Lower lobe of right lung (tissue), 2 donors: ENCODE measurements around the gene F2RL3. TPM values are rescaled to one million over a fixed set of nuclear protein-coding genes. Genes with fewer than 3 reads are reported as not detected.

Source experiments
- ATAC-seq, 2 donors: fragments of 200-7000 bp; cut with Tn5 transposase; one replicate each; pipeline ENCODE4 v1.9.1; 2020 to 2022; ENCODE audit warnings: mild to moderate bottlenecking in 2 of 2, moderate library complexity in 2 of 2
- DNase-seq: peaks from one replicate; pipeline ENCODE4 v3.0.0-alpha.2; 2020
- H3K27ac ChIP-seq: fragments of 200-600 bp; one replicate; pipeline ENCODE4 v1.8.0; 2022
- H3K27me3 ChIP-seq: fragments of 200-600 bp; one replicate; pipeline ENCODE4 v1.8.0; 2022; ENCODE audit warnings: low read depth
- H3K36me3 ChIP-seq: fragments of 200-600 bp; one replicate; pipeline ENCODE4 v1.8.0; 2022; ENCODE audit warnings: mild to moderate bottlenecking
- H3K4me1 ChIP-seq: fragments of 200-600 bp; one replicate; pipeline ENCODE4 v1.8.0; 2022
- H3K4me3 ChIP-seq: fragments of 200-600 bp; one replicate; pipeline ENCODE4 v1.8.0; 2022; ENCODE audit warnings: mild to moderate bottlenecking
- H3K9me3 ChIP-seq: fragments of 200-600 bp; one replicate; pipeline ENCODE4 v1.8.0; 2022
- CTCF ChIP-seq: fragments of 200-600 bp; IDR thresholded peaks from one replicate; pipeline ENCODE4 v1.8.0; 2022; ENCODE audit warnings: antibody characterized with exemption, mild to moderate bottlenecking
- intact Hi-C: fragments of 100-400 bp; cut with DNase I; formaldehyde crosslinking; loops from one replicate; pipeline ENCODE4 v1.11.0; 2022
- total RNA-seq: library from RNA; stranded (reverse); fragmentation: NEBNext Ultra II Directional; extraction: Animal tissue kit (Norgen Biotek cat#: 25700); gene quantifications from one replicate; pipeline ENCODE4 v1.2.1, GENCODE V29; 2021
- donor health status: DM: no; HTN: yes; CAD: no; lungs with severe emphysema.

F2RL3 gene
- total RNA-seq, 1 donor from 2014 or later, result 22.5 TPM

DNA sequence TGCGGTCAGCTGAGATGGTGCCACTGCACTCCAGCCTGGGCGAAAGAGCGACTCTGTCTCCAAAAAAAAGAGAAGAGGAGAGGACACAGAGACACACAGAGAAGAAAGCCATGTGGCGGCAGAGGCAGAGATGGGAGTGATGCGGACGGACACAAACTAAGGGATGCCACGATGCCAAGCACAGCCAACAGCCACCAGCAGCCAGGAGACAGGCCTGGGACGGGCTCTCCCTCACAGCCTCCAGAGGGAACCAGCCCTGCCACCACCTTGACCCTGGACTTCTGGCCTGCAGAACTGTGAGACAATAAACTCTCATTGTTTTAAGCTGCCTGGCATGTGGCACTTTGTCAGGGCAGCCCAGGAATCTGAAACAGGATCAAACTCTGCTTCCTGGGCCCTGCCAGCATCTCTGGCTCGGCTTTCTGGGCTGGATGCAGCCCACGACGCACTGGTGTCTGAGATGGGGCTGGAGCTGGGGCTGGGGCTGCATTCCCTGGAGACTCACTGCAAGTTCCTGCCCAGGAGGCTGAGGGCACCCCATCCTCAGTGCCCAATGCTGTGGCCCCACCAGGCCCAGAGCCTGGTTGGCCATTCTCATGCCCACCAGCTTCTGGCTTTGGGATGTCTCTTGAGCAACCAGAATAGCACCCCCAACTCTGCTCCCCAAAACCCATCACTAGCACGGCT is 3.0 kb downstream of the F2RL3 start:
- peak overlapping the region; percentile 84 for H3K27ac ChIP-seq

GRCh38 chr19:16892436-16892835 is 3.6 kb downstream of the F2RL3 start:
- Histone ChIP-seq H3K9me3 (no peaks in the 10 kb centered on the region), H3K27ac (peak overlapping the region; percentile 69), H3K27me3 (no peaks in the 10 kb centered on the region), H3K36me3 (no peaks in the 10 kb centered on the region), H3K4me1 (peaks cover 48% of the 10 kb centered on the region), H3K4me3 (no peak overlapping the region)
- DNase-seq (no peak), ATAC-seq (no peak)
- intact Hi-C loops, result no loop called here
- TF ChIP-seq CTCF, result no peak

More for the DNA sequence above, 3.0 kb downstream of the F2RL3 start:
- Histone ChIP-seq H3K4me1 (peaks cover 54% of the 10 kb centered on the region), H3K9me3 (no peaks in the 10 kb centered on the region), H3K4me3 (no peak overlapping the region), H3K27me3 (no peaks in the 10 kb centered on the region), H3K36me3 (no peaks in the 10 kb centered on the region)
- ATAC-seq, result no peak
- intact Hi-C loops, result no loop called here
- DNase-seq, result no peak
- no peak for TF ChIP-seq CTCF

DNA sequence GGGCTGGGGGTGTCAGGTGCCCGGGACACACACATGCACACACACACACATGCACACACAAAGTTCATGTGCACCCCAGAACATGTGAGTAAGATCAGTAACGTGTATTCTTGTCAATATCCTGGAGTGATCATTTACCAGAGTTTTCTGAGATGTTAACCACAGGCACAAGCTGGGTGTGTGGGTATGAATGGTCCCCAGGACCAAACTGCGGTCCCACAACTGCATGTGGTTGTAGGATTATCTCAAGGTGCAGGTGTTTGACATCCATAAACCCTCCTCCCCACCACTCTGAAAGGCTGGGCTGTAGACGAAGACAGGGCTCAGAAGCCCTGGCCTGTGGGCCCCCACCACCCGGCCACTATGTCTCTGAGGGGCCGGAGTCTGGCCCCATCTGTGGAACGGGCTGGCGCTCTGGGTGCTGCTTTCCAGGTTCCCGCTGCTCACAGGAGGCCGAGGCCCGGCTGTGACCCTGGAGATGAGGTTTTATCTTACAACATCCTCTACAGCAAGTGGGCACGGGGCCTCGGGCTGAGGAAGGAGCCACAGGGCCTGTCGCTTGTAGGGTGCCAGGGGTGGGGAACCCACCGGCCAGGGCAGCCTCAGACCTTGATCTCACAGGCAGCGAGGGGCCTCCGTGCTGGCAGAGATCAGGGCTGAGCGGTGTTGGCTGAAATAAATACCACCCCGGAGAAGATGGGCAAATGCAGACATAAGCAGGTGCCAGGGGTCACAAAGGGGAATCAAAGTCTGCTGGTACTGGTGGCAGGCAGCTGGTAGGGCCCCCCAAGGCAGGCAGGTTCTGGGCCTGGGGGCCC is 4.3 kb downstream of the F2RL3 start:
- Histone ChIP-seq H3K4me3 (peak overlapping the region; percentile 2), H3K36me3 (no peaks in the 10 kb centered on the region), H3K27me3 (no peaks in the 10 kb centered on the region), H3K27ac (peak overlapping the region; percentile 69), H3K4me1 (peaks cover 42% of the 10 kb centered on the region), H3K9me3 (no peaks in the 10 kb centered on the region)
- DNase-seq, result no peak
- no peak for TF ChIP-seq CTCF
- intact Hi-C loops, result no loop called here
- no peak for ATAC-seq

DNA sequence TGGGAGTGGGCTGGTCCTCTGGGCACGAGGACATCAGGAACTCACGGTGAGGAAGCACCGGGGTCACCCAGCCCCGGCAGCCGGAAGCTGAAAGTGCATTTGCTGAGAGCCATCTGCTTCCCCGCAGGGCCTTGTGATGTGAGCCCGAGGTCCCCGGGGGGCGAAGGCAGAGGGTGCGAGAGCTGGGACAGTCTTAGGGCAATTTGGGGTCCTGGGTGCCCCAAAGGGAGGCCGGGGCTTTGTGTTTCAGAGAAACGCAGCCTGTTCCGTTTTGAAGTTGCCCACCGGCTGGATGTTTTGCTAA is 4.8 kb downstream of the F2RL3 start:
- Histone ChIP-seq H3K4me1 (peaks cover 36% of the 10 kb centered on the region), H3K4me3 (peak overlapping the region; percentile 2), H3K9me3 (no peaks in the 10 kb centered on the region), H3K36me3 (no peaks in the 10 kb centered on the region), H3K27me3 (no peaks in the 10 kb centered on the region), H3K27ac (peak overlapping the region; percentile 69)
- intact Hi-C loops, result no loop called here
- ATAC-seq (no peak), DNase-seq (no peak)
- TF ChIP-seq CTCF, result no peak

DNA sequence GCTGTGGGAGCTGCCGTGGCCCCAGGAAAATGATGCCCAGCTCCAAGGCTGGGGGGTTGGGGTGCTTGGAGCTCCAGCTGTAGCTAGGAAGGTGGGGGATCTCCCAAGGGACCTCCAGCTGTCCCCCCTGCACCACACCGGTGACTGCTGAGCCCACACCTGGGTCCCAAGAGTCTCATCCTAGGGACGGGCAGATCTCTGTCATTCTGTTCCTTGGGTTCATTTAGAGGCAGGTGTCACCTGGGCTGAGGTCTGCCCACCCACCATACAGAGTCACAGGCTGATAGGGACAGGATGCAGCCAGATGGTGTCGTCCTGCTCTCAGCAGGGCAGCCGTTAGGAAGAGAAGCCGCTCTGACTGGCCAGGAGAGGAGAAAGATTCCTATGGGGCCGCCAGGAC is 5.3 kb downstream of the F2RL3 start:
- DNase-seq, result no peak
- Histone ChIP-seq H3K9me3 (no peaks in the 10 kb centered on the region), H3K27me3 (no peaks in the 10 kb centered on the region), H3K4me1 (peaks cover 32% of the 10 kb centered on the region), H3K4me3 (no peak overlapping the region), H3K27ac (peak overlapping the region; percentile 69), H3K36me3 (no peaks in the 10 kb centered on the region)
- intact Hi-C loops, result no loop called here
- TF ChIP-seq CTCF, result no peak
- no peak for ATAC-seq
